ENCODE measurements around the gene CAPN1.
A peak's percentile ranks its signal among the peaks of the same experiment; 100 is the strongest.

The CAPN1 gene

DNA sequence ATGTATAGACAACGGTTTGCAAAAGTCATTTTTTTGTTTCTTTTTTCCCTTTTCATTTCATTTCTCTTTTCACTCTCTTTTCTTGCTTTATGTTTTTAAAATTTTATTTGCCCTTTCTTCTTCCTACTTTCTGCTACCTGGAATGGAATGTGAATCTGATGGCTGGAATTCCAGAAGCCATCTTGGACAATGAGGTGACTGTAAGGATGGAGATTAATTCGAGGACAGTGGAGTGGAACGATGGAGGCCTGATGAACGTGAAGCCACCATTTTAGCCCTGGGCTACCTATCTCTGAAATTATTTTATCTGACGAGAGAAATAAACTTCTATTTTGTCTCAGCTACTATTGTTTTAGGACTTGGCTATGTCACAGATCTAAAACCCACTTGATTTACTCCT, 77.3 kb downstream of the CAPN1 start:
- no peak for TF ChIP-seq ZFX (IDR thresholded peaks at IDR 0.05)
- TF ChIP-seq, protein P1, sequence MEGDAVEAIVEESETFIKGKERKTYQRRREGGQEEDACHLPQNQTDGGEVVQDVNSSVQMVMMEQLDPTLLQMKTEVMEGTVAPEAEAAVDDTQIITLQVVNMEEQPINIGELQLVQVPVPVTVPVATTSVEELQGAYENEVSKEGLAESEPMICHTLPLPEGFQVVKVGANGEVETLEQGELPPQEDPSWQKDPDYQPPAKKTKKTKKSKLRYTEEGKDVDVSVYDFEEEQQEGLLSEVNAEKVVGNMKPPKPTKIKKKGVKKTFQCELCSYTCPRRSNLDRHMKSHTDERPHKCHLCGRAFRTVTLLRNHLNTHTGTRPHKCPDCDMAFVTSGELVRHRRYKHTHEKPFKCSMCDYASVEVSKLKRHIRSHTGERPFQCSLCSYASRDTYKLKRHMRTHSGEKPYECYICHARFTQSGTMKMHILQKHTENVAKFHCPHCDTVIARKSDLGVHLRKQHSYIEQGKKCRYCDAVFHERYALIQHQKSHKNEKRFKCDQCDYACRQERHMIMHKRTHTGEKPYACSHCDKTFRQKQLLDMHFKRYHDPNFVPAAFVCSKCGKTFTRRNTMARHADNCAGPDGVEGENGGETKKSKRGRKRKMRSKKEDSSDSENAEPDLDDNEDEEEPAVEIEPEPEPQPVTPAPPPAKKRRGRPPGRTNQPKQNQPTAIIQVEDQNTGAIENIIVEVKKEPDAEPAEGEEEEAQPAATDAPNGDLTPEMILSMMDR (conservative IDR thresholded peaks at IDR 0.05), result no peak
- no peak overlapping the region for H3K27ac ChIP-seq

DNA sequence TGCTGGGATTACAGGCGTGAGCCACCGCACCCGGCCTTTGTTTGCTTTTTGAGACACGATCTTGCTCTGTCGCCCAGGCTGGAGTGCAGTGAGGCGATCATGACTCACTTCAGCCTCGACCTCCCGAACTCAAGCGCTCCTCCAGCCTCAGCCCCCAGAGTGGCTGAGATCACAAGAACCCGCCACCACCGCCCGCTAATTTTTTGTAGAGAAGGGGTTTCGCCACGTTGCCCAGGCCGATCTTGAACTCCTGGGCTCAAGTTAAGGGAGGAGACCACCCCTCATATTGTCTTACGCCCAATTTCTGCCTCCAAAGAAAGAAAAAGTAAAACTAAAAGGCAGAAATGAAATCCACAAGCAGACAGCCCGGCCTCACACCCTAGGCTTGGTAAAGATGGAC, 78.6 kb downstream of the CAPN1 start:
- no peak overlapping the region for H3K27ac ChIP-seq
- TF ChIP-seq, protein P1 (conservative IDR thresholded peaks at IDR 0.05), result no peak
- no peak for TF ChIP-seq ZFX (IDR thresholded peaks at IDR 0.05)

DNA sequence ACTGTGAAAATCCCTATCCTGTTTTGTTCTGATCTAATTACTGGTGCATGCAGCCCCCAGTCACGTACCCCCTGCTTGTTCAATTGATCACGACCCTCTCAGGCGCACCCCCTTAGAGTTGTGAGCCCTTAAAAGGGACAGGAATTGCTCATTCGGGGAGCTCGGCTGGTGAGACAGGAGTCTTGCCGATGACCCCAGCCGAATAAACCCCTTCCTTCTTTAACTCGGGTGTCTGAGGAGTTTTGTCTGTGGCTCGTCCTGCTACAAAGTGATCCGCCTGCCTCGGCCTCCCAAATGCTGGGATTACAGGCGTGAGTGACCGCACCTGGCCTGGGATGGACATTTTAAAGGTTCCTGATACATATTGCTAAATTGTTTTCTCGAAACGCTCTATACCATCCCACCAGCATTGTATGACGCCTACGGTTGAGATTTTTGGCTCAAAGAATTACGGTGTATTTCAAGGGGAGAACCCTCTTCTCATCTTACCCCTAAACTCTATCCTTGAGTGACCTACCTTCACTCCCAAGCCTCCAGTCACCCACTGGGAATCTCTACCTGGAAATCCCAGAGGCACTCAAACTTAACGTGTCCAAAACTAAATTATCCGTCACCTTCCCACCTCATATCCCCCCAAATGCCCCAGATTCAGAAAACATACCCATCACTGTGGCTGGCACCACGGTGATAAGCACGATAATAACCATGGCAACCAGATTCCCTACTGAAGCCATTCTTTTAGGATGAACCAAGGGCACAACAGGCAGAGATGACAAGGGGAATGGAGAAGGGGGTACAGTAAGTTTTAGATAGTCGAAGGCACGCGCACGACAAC, 79.2 kb downstream of the CAPN1 start:
- peak overlapping the region; percentile 91 for H3K27ac ChIP-seq

More for the DNA sequence above, 79.2 kb downstream of the CAPN1 start:
- TF ChIP-seq, protein P1 (conservative IDR thresholded peaks at IDR 0.05), result no peak
- TF ChIP-seq ZFX (IDR thresholded peaks at IDR 0.05), result no peak
